ENCODE results near the gene CTNNA2.

DNA sequence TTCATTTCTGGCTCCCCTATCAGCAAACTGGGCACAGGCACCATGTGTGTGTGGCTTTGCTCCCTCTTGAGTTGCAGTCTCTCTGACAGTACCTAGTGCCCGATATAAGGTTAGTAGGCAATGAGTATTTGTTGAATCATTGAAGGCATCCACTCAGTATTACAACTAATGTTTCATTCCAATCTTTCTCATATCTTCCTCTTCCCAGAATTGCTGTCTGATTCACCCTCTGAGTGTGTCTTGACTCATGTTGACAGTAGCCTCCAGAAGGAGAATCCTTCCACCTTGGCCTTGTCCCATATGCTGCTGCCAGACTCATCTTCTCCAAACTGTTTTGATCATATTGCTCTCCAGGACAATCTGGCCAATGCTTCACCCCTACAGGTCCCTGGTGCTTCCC, 589.2 kb downstream of the CTNNA2 start:
- TF ChIP-seq EGR1 (IDR thresholded peaks at IDR 0.05) (no peak), YY1 (IDR thresholded peaks at IDR 0.05; ENCODE audit: low read depth) (no peak), NFIC (IDR thresholded peaks at IDR 0.05) (no peak), CEBPB (IDR thresholded peaks at IDR 0.05) (no peak), RAD21 (IDR thresholded peaks at IDR 0.05; ENCODE audit: low read depth) (no peak), CREB1 (IDR thresholded peaks at IDR 0.05; ENCODE audit: low read depth) (no peak)
- TF ChIP-seq, protein P1, sequence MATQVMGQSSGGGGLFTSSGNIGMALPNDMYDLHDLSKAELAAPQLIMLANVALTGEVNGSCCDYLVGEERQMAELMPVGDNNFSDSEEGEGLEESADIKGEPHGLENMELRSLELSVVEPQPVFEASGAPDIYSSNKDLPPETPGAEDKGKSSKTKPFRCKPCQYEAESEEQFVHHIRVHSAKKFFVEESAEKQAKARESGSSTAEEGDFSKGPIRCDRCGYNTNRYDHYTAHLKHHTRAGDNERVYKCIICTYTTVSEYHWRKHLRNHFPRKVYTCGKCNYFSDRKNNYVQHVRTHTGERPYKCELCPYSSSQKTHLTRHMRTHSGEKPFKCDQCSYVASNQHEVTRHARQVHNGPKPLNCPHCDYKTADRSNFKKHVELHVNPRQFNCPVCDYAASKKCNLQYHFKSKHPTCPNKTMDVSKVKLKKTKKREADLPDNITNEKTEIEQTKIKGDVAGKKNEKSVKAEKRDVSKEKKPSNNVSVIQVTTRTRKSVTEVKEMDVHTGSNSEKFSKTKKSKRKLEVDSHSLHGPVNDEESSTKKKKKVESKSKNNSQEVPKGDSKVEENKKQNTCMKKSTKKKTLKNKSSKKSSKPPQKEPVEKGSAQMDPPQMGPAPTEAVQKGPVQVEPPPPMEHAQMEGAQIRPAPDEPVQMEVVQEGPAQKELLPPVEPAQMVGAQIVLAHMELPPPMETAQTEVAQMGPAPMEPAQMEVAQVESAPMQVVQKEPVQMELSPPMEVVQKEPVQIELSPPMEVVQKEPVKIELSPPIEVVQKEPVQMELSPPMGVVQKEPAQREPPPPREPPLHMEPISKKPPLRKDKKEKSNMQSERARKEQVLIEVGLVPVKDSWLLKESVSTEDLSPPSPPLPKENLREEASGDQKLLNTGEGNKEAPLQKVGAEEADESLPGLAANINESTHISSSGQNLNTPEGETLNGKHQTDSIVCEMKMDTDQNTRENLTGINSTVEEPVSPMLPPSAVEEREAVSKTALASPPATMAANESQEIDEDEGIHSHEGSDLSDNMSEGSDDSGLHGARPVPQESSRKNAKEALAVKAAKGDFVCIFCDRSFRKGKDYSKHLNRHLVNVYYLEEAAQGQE (IDR thresholded peaks at IDR 0.05; ENCODE audit: low read depth), result no peak
